ENCODE data around the gene MFRP.
A peak's percentile ranks its signal among the peaks of the same experiment; 100 is the strongest.

The MFRP gene

GRCh38 chr11:119335091-119335654 is 11.3 kb downstream of the MFRP start:
- no peaks in the 10 kb centered on the region for H4K20me1 ChIP-seq (ENCODE audit: low read depth, low read length)
- no peak for TF ChIP-seq CTCF (IDR thresholded peaks at IDR 0.05; ENCODE audit: insufficient read depth, low read length, poor library complexity, severe bottlenecking)
- H3K4me2 ChIP-seq (ENCODE audit: low read depth, low read length, poor library complexity, severe bottlenecking) = peak overlapping the region; percentile 54
- peak overlapping the region; percentile 50 for H3K4me3 ChIP-seq (ENCODE audit: insufficient read depth, low read length, poor library complexity, severe bottlenecking)
- no peaks in the 10 kb centered on the region for H3K36me3 ChIP-seq (ENCODE audit: low read length)
- no peaks in the 10 kb centered on the region for H3K27me3 ChIP-seq (ENCODE audit: low read length)
- H3K9ac ChIP-seq (ENCODE audit: low read length) = peak overlapping the region; percentile 74
- no peaks in the 10 kb centered on the region for H3K9me3 ChIP-seq (ENCODE audit: insufficient read depth, low read length)
- H3F3A ChIP-seq (ENCODE audit: insufficient read depth) = peaks cover 4% of the 10 kb centered on the region; the same call in 1 of the 2 replicates
- H2AFZ ChIP-seq (ENCODE audit: low read depth, low read length, severe bottlenecking) = no peak overlapping the region
- peak overlapping the region; percentile 21; the same call in 1 of the 2 replicates for H3K27ac ChIP-seq (ENCODE audit: low read depth, low read length)
- peaks cover 6% of the 10 kb centered on the region; the same call in 1 of the 2 replicates for H3K79me2 ChIP-seq (ENCODE audit: insufficient read depth, low read length)
- H3K9me2 ChIP-seq (replicated peaks; ENCODE audit: insufficient read depth, low read length) = no peaks in the 10 kb centered on the region

GRCh38 chr11:119334174-119334930 is 12.2 kb downstream of the MFRP start, which contains the start of gene RNF26:
Gene RNF26, plus strand, starts transcription at chr11:119334527. Its CDS starts 596 bp downstream, at chr11:119335123.
- Histone ChIP-seq H3K4me2 (ENCODE audit: low read depth, low read length, poor library complexity, severe bottlenecking) (peak within 1 kb of the TSS; percentile 55), H3K4me3 (ENCODE audit: insufficient read depth, low read length, poor library complexity, severe bottlenecking) (peak within 1 kb of the TSS; percentile 50), H4K20me1 (ENCODE audit: low read depth, low read length) (no peaks in the 10 kb centered on the region), H2AFZ (ENCODE audit: low read depth, low read length, severe bottlenecking) (peak within 1 kb of the TSS; percentile 72), H3F3A (ENCODE audit: insufficient read depth) (peaks cover 4% of the 10 kb centered on the region; the same call in 1 of the 2 replicates), H3K27ac (ENCODE audit: low read depth, low read length) (peak within 1 kb of the TSS; percentile 30), H3K9me2 (replicated peaks; ENCODE audit: insufficient read depth, low read length) (no peaks in the 10 kb centered on the region), H3K9ac (ENCODE audit: low read length) (peak within 1 kb of the TSS; percentile 74), H3K27me3 (ENCODE audit: low read length) (no peaks in the 10 kb centered on the region), H3K79me2 (ENCODE audit: insufficient read depth, low read length) (peaks cover 6% of the 10 kb centered on the region; the same call in 1 of the 2 replicates), H3K9me3 (ENCODE audit: insufficient read depth, low read length) (no peaks in the 10 kb centered on the region), H3K36me3 (ENCODE audit: low read length) (no peaks in the 10 kb centered on the region)
- TF ChIP-seq EZH2phosphoT487 (conservative IDR thresholded peaks at IDR 0.05; ENCODE audit: low read length) (no peak), CTCF (IDR thresholded peaks at IDR 0.05; ENCODE audit: insufficient read depth, low read length, poor library complexity, severe bottlenecking) (no peak)

GRCh38 chr11:119332111-119332765 is 14.3 kb downstream of the MFRP start:
- Histone ChIP-seq H3K27me3 (ENCODE audit: low read length) (no peaks in the 10 kb centered on the region), H3K27ac (ENCODE audit: low read depth, low read length) (no peak overlapping the region), H3K36me3 (ENCODE audit: low read length) (no peaks in the 10 kb centered on the region), H3K79me2 (ENCODE audit: insufficient read depth, low read length) (peaks cover 6% of the 10 kb centered on the region; the same call in 1 of the 2 replicates), H3K9me2 (replicated peaks; ENCODE audit: insufficient read depth, low read length) (no peaks in the 10 kb centered on the region), H3K4me3 (ENCODE audit: insufficient read depth, low read length, poor library complexity, severe bottlenecking) (no peak overlapping the region), H3K9ac (ENCODE audit: low read length) (no peak overlapping the region), H3F3A (ENCODE audit: insufficient read depth) (peaks cover 4% of the 10 kb centered on the region; the same call in 1 of the 2 replicates), H4K20me1 (ENCODE audit: low read depth, low read length) (no peaks in the 10 kb centered on the region), H3K4me2 (ENCODE audit: low read depth, low read length, poor library complexity, severe bottlenecking) (no peak overlapping the region), H3K9me3 (ENCODE audit: insufficient read depth, low read length) (no peaks in the 10 kb centered on the region), H2AFZ (ENCODE audit: low read depth, low read length, severe bottlenecking) (no peak overlapping the region)
- TF ChIP-seq CTCF (IDR thresholded peaks at IDR 0.05; ENCODE audit: insufficient read depth, low read length, poor library complexity, severe bottlenecking) (no peak), EZH2phosphoT487 (conservative IDR thresholded peaks at IDR 0.05; ENCODE audit: low read length) (no peak)
